Endothelial cell (in vitro differentiated cells): ENCODE data around the gene CATSPER4. TPM values are rescaled to one million over a fixed set of nuclear protein-coding genes. Genes with fewer than 3 reads are reported as not detected.

Experiments used
- DNase-seq: peaks from one replicate; pipeline ENCODE4 v3.0.0; 2021; ENCODE audit warnings: low spot score
- H3K27ac Mint-ChIP-seq: one replicate; pipeline ENCODE4 v1.8.0; 2021; ENCODE audit warnings: mixed read lengths, inconsistent platforms; ENCODE audit not compliant: unreplicated experiment
- H3K27me3 Mint-ChIP-seq: one replicate; pipeline ENCODE4 v1.8.0; 2021; ENCODE audit warnings: mild to moderate bottlenecking, moderate library complexity, mixed read lengths, inconsistent platforms; ENCODE audit not compliant: unreplicated experiment
- H3K36me3 Mint-ChIP-seq: one replicate; pipeline ENCODE4 v1.8.0; 2021; ENCODE audit warnings: mild to moderate bottlenecking, low read depth, mixed read lengths, inconsistent platforms; ENCODE audit not compliant: unreplicated experiment
- H3K4me1 Mint-ChIP-seq: one replicate; pipeline ENCODE4 v1.8.0; 2021; ENCODE audit warnings: mild to moderate bottlenecking, mixed read lengths, inconsistent platforms; ENCODE audit not compliant: unreplicated experiment
- H3K4me3 Mint-ChIP-seq: one replicate; pipeline ENCODE4 v1.8.0; 2021; ENCODE audit warnings: mild to moderate bottlenecking, mixed read lengths, inconsistent platforms; ENCODE audit not compliant: unreplicated experiment
- H3K9me3 Mint-ChIP-seq: one replicate; pipeline ENCODE4 v1.8.0; 2021; ENCODE audit warnings: mixed read lengths, inconsistent platforms; ENCODE audit not compliant: unreplicated experiment
- total RNA-seq: library from RNA; stranded (reverse); fragmentation: NEBNext Ultra II Directional; extraction: Animal tissue kit (Norgen Biotek cat#: 25700); gene quantifications from one replicate; pipeline ENCODE4 v1.2.1, GENCODE V29; 2021; ENCODE audit not compliant: unreplicated experiment
- TF ChIP-seq, protein P1 (sequence below): fragments of 200-600 bp; sonication (generic); IDR thresholded peaks from one replicate; pipeline ENCODE4 v1.5.0; 2021; ENCODE audit warnings: antibody characterized with exemption; ENCODE audit not compliant: unreplicated experiment

The CATSPER4 gene
- total RNA-seq, 1 donor from 2014 or later, result not detected

GRCh38 chr1:26203642-26204318 is 13.4 kb downstream of the CATSPER4 start:
- Mint-ChIP-seq H3K27me3 (peaks cover 7% of the 10 kb centered on the region), H3K36me3 (no peaks in the 10 kb centered on the region), H3K27ac (no peak overlapping the region), H3K9me3 (no peaks in the 10 kb centered on the region), H3K4me1 (peaks cover 3% of the 10 kb centered on the region), H3K4me3 (no peak overlapping the region)
- DNase-seq, result no peak
- TF ChIP-seq, protein P1, sequence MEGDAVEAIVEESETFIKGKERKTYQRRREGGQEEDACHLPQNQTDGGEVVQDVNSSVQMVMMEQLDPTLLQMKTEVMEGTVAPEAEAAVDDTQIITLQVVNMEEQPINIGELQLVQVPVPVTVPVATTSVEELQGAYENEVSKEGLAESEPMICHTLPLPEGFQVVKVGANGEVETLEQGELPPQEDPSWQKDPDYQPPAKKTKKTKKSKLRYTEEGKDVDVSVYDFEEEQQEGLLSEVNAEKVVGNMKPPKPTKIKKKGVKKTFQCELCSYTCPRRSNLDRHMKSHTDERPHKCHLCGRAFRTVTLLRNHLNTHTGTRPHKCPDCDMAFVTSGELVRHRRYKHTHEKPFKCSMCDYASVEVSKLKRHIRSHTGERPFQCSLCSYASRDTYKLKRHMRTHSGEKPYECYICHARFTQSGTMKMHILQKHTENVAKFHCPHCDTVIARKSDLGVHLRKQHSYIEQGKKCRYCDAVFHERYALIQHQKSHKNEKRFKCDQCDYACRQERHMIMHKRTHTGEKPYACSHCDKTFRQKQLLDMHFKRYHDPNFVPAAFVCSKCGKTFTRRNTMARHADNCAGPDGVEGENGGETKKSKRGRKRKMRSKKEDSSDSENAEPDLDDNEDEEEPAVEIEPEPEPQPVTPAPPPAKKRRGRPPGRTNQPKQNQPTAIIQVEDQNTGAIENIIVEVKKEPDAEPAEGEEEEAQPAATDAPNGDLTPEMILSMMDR, result no peak

GRCh38 chr1:26210147-26210870 is 19.9 kb downstream of the CATSPER4 start:
- Mint-ChIP-seq H3K27ac (no peak overlapping the region), H3K9me3 (no peaks in the 10 kb centered on the region), H3K36me3 (no peaks in the 10 kb centered on the region), H3K4me3 (no peak overlapping the region), H3K27me3 (peaks cover 3% of the 10 kb centered on the region), H3K4me1 (peaks cover 8% of the 10 kb centered on the region)
- DNase-seq, result no peak
- TF ChIP-seq, protein P1, result no peak

GRCh38 chr1:26212726-26213125 is 22.3 kb downstream of the CATSPER4 start:
- H3K27me3 Mint-ChIP-seq, result no peaks in the 10 kb centered on the region
- no peak for DNase-seq

GRCh38 chr1:26213335-26213905 is 23.0 kb downstream of the CATSPER4 start:
- TF ChIP-seq, protein P1, result no peak
- no peak for DNase-seq
- Mint-ChIP-seq H3K27me3 (no peaks in the 10 kb centered on the region), H3K4me3 (no peak overlapping the region), H3K27ac (no peak overlapping the region), H3K9me3 (no peaks in the 10 kb centered on the region), H3K36me3 (no peaks in the 10 kb centered on the region), H3K4me1 (peaks cover 8% of the 10 kb centered on the region)

More at GRCh38 chr1:26212726-26213125, 22.3 kb downstream of the CATSPER4 start:
- no peaks in the 10 kb centered on the region for H3K36me3 Mint-ChIP-seq
- H3K9me3 Mint-ChIP-seq, result no peaks in the 10 kb centered on the region
- TF ChIP-seq, protein P1, result no peak
- H3K4me3 Mint-ChIP-seq, result no peak overlapping the region
- H3K27ac Mint-ChIP-seq, result no peak overlapping the region
- peaks cover 8% of the 10 kb centered on the region for H3K4me1 Mint-ChIP-seq

DNA sequence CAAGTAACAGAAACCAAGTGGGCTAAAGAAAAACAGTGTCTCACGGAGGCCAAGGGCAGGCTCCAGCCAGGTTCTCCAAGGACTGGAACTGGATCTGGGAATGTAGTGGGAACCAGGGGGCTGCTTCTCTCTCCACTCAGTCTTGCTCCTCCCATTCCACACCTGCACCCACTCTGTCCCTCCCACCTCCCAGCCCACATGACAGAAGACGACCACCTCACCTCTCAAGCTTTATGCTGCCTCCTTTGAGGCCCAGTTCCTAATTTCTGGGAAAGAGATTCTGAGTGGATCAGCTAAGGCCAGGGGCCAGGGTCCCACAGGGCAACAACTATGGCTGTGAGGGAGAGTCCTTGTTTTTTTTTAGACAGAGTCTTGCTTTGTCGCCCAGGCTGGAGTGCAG is 24.8 kb downstream of the CATSPER4 start:
- H3K9me3 Mint-ChIP-seq, result no peaks in the 10 kb centered on the region
- no peak overlapping the region for H3K4me3 Mint-ChIP-seq
- TF ChIP-seq, protein P1, result no peak
- no peak overlapping the region for H3K27ac Mint-ChIP-seq
- no peaks in the 10 kb centered on the region for H3K27me3 Mint-ChIP-seq
- no peak for DNase-seq
- H3K4me1 Mint-ChIP-seq, result peaks cover 2% of the 10 kb centered on the region
- H3K36me3 Mint-ChIP-seq, result no peaks in the 10 kb centered on the region
